HepG2 (cell line): Measurements from ENCODE around the gene TMEM97. TPM values are rescaled to one million over a fixed set of nuclear protein-coding genes. Genes with fewer than 3 reads are reported as not detected.
A peak's percentile ranks its signal among the peaks of the same experiment; 100 is the strongest.

Experiments used
- ATF7 ChIP-seq, 2 experiments: fragments of 450-650 bp in 1 of 2; sonication (generic) in 1 of 2; formaldehyde crosslinking in 1 of 2; IDR thresholded peaks; 2 replicates each; pipeline versions ENCODE4 v1.4.0 to v1.6.1; 2016 to 2020; ENCODE audit warnings: antibody characterized with exemption in 1 of 2, mild to moderate bottlenecking in 1 of 2, missing genetic modification reagents in 1 of 2
- BORCS8-MEF2B ChIP-seq: sonication (generic); formaldehyde crosslinking; IDR thresholded peaks from 2 replicates; pipeline ENCODE4 v1.8.0; 2022; ENCODE audit warnings: mild to moderate bottlenecking, missing genetic modification reagents
- E2F2 ChIP-seq: sonication (generic); formaldehyde crosslinking; IDR thresholded peaks from 2 replicates; pipeline ENCODE4 v1.4.0; 2020; ENCODE audit warnings: missing genetic modification reagents, borderline replicate concordance
- HCFC1 ChIP-seq: fragments of 150-350 bp; IDR thresholded peaks from 2 replicates; pipeline ENCODE4 v1.6.1; 2014; ENCODE audit warnings: low read depth, low read length
- HOXD1 ChIP-seq: sonication (generic); formaldehyde crosslinking; IDR thresholded peaks from 2 replicates; pipeline ENCODE4 v1.5.0; 2020; ENCODE audit warnings: missing genetic modification reagents
- KLF12 ChIP-seq: sonication (generic); formaldehyde crosslinking; IDR thresholded peaks from 2 replicates; pipeline ENCODE4 v1.4.0; 2020; ENCODE audit warnings: missing genetic modification reagents, borderline replicate concordance
- MAX ChIP-seq: IDR thresholded peaks from 2 replicates; pipeline ENCODE4 v1.6.1; 2012; ENCODE audit warnings: inconsistent platforms
- NBN ChIP-seq: fragments of 450-650 bp; conservative IDR thresholded peaks from 2 replicates; pipeline ENCODE4 v1.6.1; 2017
- NFAT5 ChIP-seq: sonication (generic); formaldehyde crosslinking; IDR thresholded peaks from 2 replicates; pipeline ENCODE4 v1.4.0; 2020; ENCODE audit warnings: missing genetic modification reagents
- PLSCR1 ChIP-seq: sonication (generic); formaldehyde crosslinking; IDR thresholded peaks from 2 replicates; pipeline ENCODE4 v1.5.0; 2020; ENCODE audit warnings: missing genetic modification reagents, mild to moderate bottlenecking, borderline replicate concordance
- SMARCC2 ChIP-seq: fragments of 450-650 bp; IDR thresholded peaks from 2 replicates; pipeline ENCODE4 v1.6.1; 2017; ENCODE audit warnings: antibody characterized with exemption, mild to moderate bottlenecking
- ZBTB20 ChIP-seq: sonication (generic); formaldehyde crosslinking; IDR thresholded peaks from 2 replicates; pipeline ENCODE4 v1.8.1; 2023; ENCODE audit warnings: missing genetic modification reagents, low read depth, mild to moderate bottlenecking, borderline replicate concordance
- ZFP41 ChIP-seq: sonication (generic); formaldehyde crosslinking; IDR thresholded peaks from 2 replicates; pipeline ENCODE4 v1.4.0; 2020; ENCODE audit warnings: mild to moderate bottlenecking, missing genetic modification reagents, borderline replicate concordance
- ZNF205 ChIP-seq: IDR thresholded peaks from 2 replicates; pipeline ENCODE4 v1.6.1; 2018; ENCODE audit warnings: missing biosample characterization, missing genetic modification reagents
- ZNF275 ChIP-seq: sonication (generic); formaldehyde crosslinking; IDR thresholded peaks from 2 replicates; pipeline ENCODE4 v1.8.0; 2022; ENCODE audit warnings: missing genetic modification reagents, mild to moderate bottlenecking, inconsistent platforms, borderline replicate concordance
- ZNF549 ChIP-seq: sonication (generic); formaldehyde crosslinking; IDR thresholded peaks from 2 replicates; pipeline ENCODE4 v1.5.0; 2020; ENCODE audit warnings: missing genetic modification reagents
- ZNF678 ChIP-seq: sonication (generic); formaldehyde crosslinking; IDR thresholded peaks from 2 replicates; pipeline ENCODE4 v1.4.0; 2020; ENCODE audit warnings: mild to moderate bottlenecking, missing genetic modification reagents
- polyA plus RNA-seq, 8 experiments: library from polyadenylated mRNA; depleted of rRNA in 3 of 8; stranded (reverse) in 7 of 8; unstranded in 1 of 8; fragments of >200 nt; fragmentation: Illumina TruSeq in 4 of 8; extraction: Trizol in 4 of 8; gene quantifications; 2 replicates each; pipeline versions ENCODE4 v1.2.1 to v1.2.3, GENCODE V29; 2011 to 2016; ENCODE audit warnings: low read depth in 4 of 8, missing spikeins in 1 of 8, mixed read lengths in 1 of 8; ENCODE audit not compliant: insufficient read depth in 1 of 8
- total RNA-seq, 5 experiments: library from RNA; depleted of rRNA; stranded (reverse); fragments of >200 nt; fragmentation: Illumina TruSeq; extraction: Trizol; gene quantifications; 2 replicates each; pipeline ENCODE4 v1.2.3, GENCODE V29; 2016; ENCODE audit warnings: low read depth in 1 of 5

Gene TMEM97
- total and polyA plus RNA-seq, 2 of the 13 experiments (the other 11 are each of a cell fraction or from before 2014, with no cell fraction given): 69.6 to 137 TPM

GRCh38 chr17:28370035-28370743 is 51.2 kb downstream of the TMEM97 start, which contains the start of gene VTN (continued):
- TF ChIP-seq SMARCC2: no peak
- TF ChIP-seq ZNF205: peak; percentile 41; the same call in 1 of the 2 replicates
- TF ChIP-seq BORCS8-MEF2B (CRISPR knock-in tag): peak; percentile 88
- no peak for TF ChIP-seq PLSCR1 (CRISPR knock-in tag)
- no peak for TF ChIP-seq ZFP41 (CRISPR knock-in tag)
- TF ChIP-seq ZNF275: no peak
- TF ChIP-seq NBN: no peak
- peak; percentile 93 for TF ChIP-seq HOXD1 (CRISPR knock-in tag)
- no peak; the same call in 1 of the 2 replicates for TF ChIP-seq E2F2 (CRISPR knock-in tag)
- no peak for TF ChIP-seq ZNF678
- TF ChIP-seq HCFC1: no peak
- peak; percentile 22 for TF ChIP-seq MAX
- no peak for TF ChIP-seq NFAT5 (CRISPR knock-in tag)
- TF ChIP-seq ZBTB20 (CRISPR knock-in tag): peak; percentile 82
- peak; percentile 86 for TF ChIP-seq ATF7 (IDR thresholded peaks at IDR 0.05)
- TF ChIP-seq ATF7 (CRISPR knock-in tag; IDR thresholded peaks at IDR 0.05): peak; percentile 94
- peak; percentile 73; the same call in 1 of the 2 replicates for TF ChIP-seq KLF12 (CRISPR knock-in tag)
- TF ChIP-seq ZNF549 (CRISPR knock-in tag): no peak
